T-cell (primary cell): Measurements from ENCODE around the gene GNA15. TPM values are rescaled to one million over a fixed set of nuclear protein-coding genes. Genes with fewer than 3 reads are reported as not detected.
A peak's percentile ranks its signal among the peaks of the same experiment; 100 is the strongest.

Experiments
- ATAC-seq, 4 experiments: fragments of 200-7000 bp in 3 of 4; fragments of 150-1000 bp in 1 of 4; cut with Tn5 transposase; replicated peaks in 1 of 4; 1 replicate in 3 of 4; 2 replicates in 1 of 4; pipeline ENCODE4 v1.10.0; 2021; ENCODE audit warnings: moderate library complexity in 3 of 4, mild to moderate bottlenecking in 2 of 4, moderate number of reproducible peaks in 1 of 4
- CTCF ChIA-PET, 2 donors: fragments of 300-600 bp; sonication (Branson Sonifier 250); formaldehyde crosslinking; loops; one replicate each; lab custom pipeline; 2022; ENCODE audit warnings: antibody characterized with exemption in 2 of 2; lab: Charles Lee
- POLR2A ChIA-PET, 2 donors: fragments of 300-600 bp; sonication (Branson Sonifier 250); formaldehyde crosslinking; loops; one replicate each; lab custom pipeline; 2022; ENCODE audit warnings: antibody characterized with exemption in 2 of 2; lab: Charles Lee
- DNase-seq, 35 experiments: peaks; one replicate each; pipeline versions ENCODE4 v3.0.0 to v3.0.0-alpha.2; 2013 to 2023
- H3K27ac ChIP-seq: one replicate; pipeline ENCODE4 v1.5.1; 2013; ENCODE audit warnings: low read length
- H3K27me3 ChIP-seq, 2 experiments: replicated peaks in 1 of 2; 1 replicate in 1 of 2; 2 replicates in 1 of 2; pipeline versions ENCODE4 v1.6.1 to v1.7.0; 2013; ENCODE audit warnings: low read length in 1 of 2, mixed read lengths in 1 of 2; ENCODE audit not compliant: control insufficient read depth in 2 of 2, insufficient read depth in 2 of 2; ENCODE audit errors: extremely low read depth in 1 of 2
- H3K36me3 ChIP-seq, 2 donors: 1 replicate in 1 of 2; 2 replicates in 1 of 2; pipeline versions ENCODE4 v1.6.1 to v1.7.0; 2013; ENCODE audit warnings: low read length in 1 of 2; ENCODE audit not compliant: control insufficient read depth in 2 of 2, insufficient read depth in 1 of 2; ENCODE audit errors: extremely low read depth in 1 of 2
- H3K4me1 ChIP-seq, 2 experiments: 1 replicate in 1 of 2; 2 replicates in 1 of 2; pipeline versions ENCODE4 v1.6.1 to v1.7.0; 2013; ENCODE audit warnings: low read length in 2 of 2, mixed read lengths in 1 of 2; ENCODE audit not compliant: insufficient read depth in 2 of 2, control insufficient read depth in 1 of 2; ENCODE audit errors: extremely low read depth in 1 of 2
- H3K4me3 ChIP-seq, 2 donors: 1 replicate in 1 of 2; 2 replicates in 1 of 2; pipeline versions ENCODE4 v1.5.1 to v1.7.0; 2013; ENCODE audit warnings: mild to moderate bottlenecking in 2 of 2, low read length in 1 of 2, moderate library complexity in 1 of 2; ENCODE audit not compliant: control insufficient read depth in 1 of 2; ENCODE audit errors: extremely low read depth in 1 of 2
- H3K9me3 ChIP-seq: 2 replicates; pipeline ENCODE4 v1.7.0; 2013
- H3K27ac Mint-ChIP-seq, 2 donors: one replicate each; pipeline ENCODE4 v1.8.0; 2020 to 2021; ENCODE audit warnings: mild to moderate bottlenecking in 2 of 2, mixed read lengths in 2 of 2
- H3K27me3 Mint-ChIP-seq, 2 donors: one replicate each; pipeline ENCODE4 v1.8.0; 2021 to 2022; ENCODE audit warnings: mixed read lengths in 2 of 2
- H3K36me3 Mint-ChIP-seq: one replicate; pipeline ENCODE4 v1.8.0; 2021; ENCODE audit warnings: mixed read lengths
- H3K4me1 Mint-ChIP-seq, 3 donors: one replicate each; pipeline ENCODE4 v1.8.0; 2020 to 2022; ENCODE audit warnings: mixed read lengths in 3 of 3, mild to moderate bottlenecking in 1 of 3
- H3K4me3 Mint-ChIP-seq, 3 donors: one replicate each; pipeline ENCODE4 v1.8.0; 2020 to 2022; ENCODE audit warnings: mild to moderate bottlenecking in 3 of 3, mixed read lengths in 3 of 3, moderate library complexity in 3 of 3
- H3K9me3 Mint-ChIP-seq, 3 donors: one replicate each; pipeline ENCODE4 v1.8.0; 2020 to 2022; ENCODE audit warnings: mixed read lengths in 3 of 3
- WGBS: methylation state at CpG from one replicate; pipeline ENCODE4 v1.1.5; 2013; ENCODE audit warnings: missing lambda C conversion rate; ENCODE audit not compliant: insufficient coverage; 5-methylcytosine and 5-hydroxymethylcytosine counted together
- total RNA-seq, 35 experiments: library from RNA in 6 of 35; stranded (reverse) in 6 of 35; fragments of 120-200 nt in 1 of 35; gene quantifications; one replicate each; pipeline versions ENCODE4 v1.2.1 to v1.2.4 and lab custom pipeline; 2013 to 2026

GNA15 gene
- total RNA-seq, 5 donors from 2014 or later (not counting 1 experiment from before 2014, with no cell fraction given) = 1.8 to 13.2 (median 2.8) TPM

GRCh38 chr19:3142292-3142670, 6.4 kb downstream of the GNA15 start:
- peak in 2 of 4 experiments; percentile 13 to 36 for ATAC-seq
- WGBS = no CpG with 5 or more reads among the region's 6 CpGs
- no peak overlapping the region for H3K4me3 ChIP-seq
- no peak for DNase-seq
- Mint-ChIP-seq H3K27me3 (no peaks in the 10 kb centered on the region), H3K27ac (peak overlapping the region; percentile 79 to 83), H3K36me3 (peaks cover 6% of the 10 kb centered on the region), H3K9me3 (peaks cover 0 to 6% (median 3%) of the 10 kb centered on the region in 3 donors), H3K4me1 (peaks cover 24 to 37% (median 24%) of the 10 kb centered on the region in 3 donors), H3K4me3 (peak overlapping the region in 1 of 3 donors; percentile 9)
- ChIA-PET POLR2A (no interaction called here), CTCF (no interaction called here)
- H3K36me3 ChIP-seq = no peaks in the 10 kb centered on the region
- no peaks in the 10 kb centered on the region for H3K9me3 ChIP-seq
- H3K27me3 ChIP-seq = no peaks in the 10 kb centered on the region
- H3K4me1 ChIP-seq = peaks cover 0 to 25% of the 10 kb centered on the region in 2 experiments
- peak overlapping the region; percentile 47 for H3K27ac ChIP-seq

GRCh38 chr19:3142781-3143337, 7.0 kb downstream of the GNA15 start:
- POLR2A ChIA-PET = no interaction called here
- Histone ChIP-seq H3K9me3 (no peaks in the 10 kb centered on the region), H3K4me3 (no peak overlapping the region), H3K27ac (no peak overlapping the region), H3K36me3 (no peaks in the 10 kb centered on the region), H3K27me3 (no peaks in the 10 kb centered on the region), H3K4me1 (peaks cover 0 to 25% of the 10 kb centered on the region in 2 experiments)
- CTCF ChIA-PET = no interaction called here
- ATAC-seq (no peak), DNase-seq (no peak)
- peak overlapping the region in 1 of 2 donors; percentile 83 for H3K27ac Mint-ChIP-seq
- no peak overlapping the region for H3K4me3 Mint-ChIP-seq
- WGBS = 74% methylated on average over 7 of the region's 11 CpGs
- peaks cover 0 to 6% (median 3%) of the 10 kb centered on the region in 3 donors for H3K9me3 Mint-ChIP-seq
- H3K4me1 Mint-ChIP-seq = peaks cover 24 to 36% (median 24%) of the 10 kb centered on the region in 3 donors
- H3K36me3 Mint-ChIP-seq = peaks cover 6% of the 10 kb centered on the region
- H3K27me3 Mint-ChIP-seq = no peaks in the 10 kb centered on the region

- H3K27me3 ChIP-seq = no peaks in the 10 kb centered on the region
- no peak overlapping the region for H3K27ac ChIP-seq
- ATAC-seq = no peak
- Mint-ChIP-seq H3K4me1 (peaks cover 14 to 27% (median 15%) of the 10 kb centered on the region in 3 donors), H3K27ac (no peak overlapping the region), H3K9me3 (no peaks in the 10 kb centered on the region), H3K36me3 (no peaks in the 10 kb centered on the region), H3K4me3 (no peak overlapping the region), H3K27me3 (no peaks in the 10 kb centered on the region)
- H3K4me3 ChIP-seq = no peak overlapping the region
- H3K36me3 ChIP-seq = no peaks in the 10 kb centered on the region
- no peaks in the 10 kb centered on the region for H3K9me3 ChIP-seq
- DNase-seq = peak in 1 of 35 experiments; percentile 35
- H3K4me1 ChIP-seq = peaks cover 0 to 17% of the 10 kb centered on the region in 2 experiments
- 78% methylated on average over 14 of the region's 20 CpGs for WGBS
- CTCF ChIA-PET = interaction anchor here in 1 of 2 donors (1.7 to 2.1 kb wide), 2 partner anchors 13 to 17 kb away, joined by 4 to 6 read pairs; no protein-coding TSS in a partner anchor
- POLR2A ChIA-PET = no interaction called here
Observed at GRCh38 chr19:3145909-3146676, 10.3 kb downstream of the GNA15 start.

- ChIA-PET CTCF (interaction anchor here (0.7 to 2.1 kb wide), 3 partner anchors 9 to 17 kb away, joined by 4 to 6 read pairs (median 5); no protein-coding TSS in a partner anchor), POLR2A (no interaction called here)
- Mint-ChIP-seq H3K9me3 (no peaks in the 10 kb centered on the region), H3K27ac (no peak overlapping the region), H3K4me3 (no peak overlapping the region), H3K4me1 (peaks cover 11 to 22% (median 14%) of the 10 kb centered on the region in 3 donors), H3K36me3 (no peaks in the 10 kb centered on the region), H3K27me3 (no peaks in the 10 kb centered on the region)
- no peak overlapping the region for H3K27ac ChIP-seq
- H3K36me3 ChIP-seq = no peaks in the 10 kb centered on the region
- no peak overlapping the region for H3K4me3 ChIP-seq
- WGBS = 60% methylated on average over 5 of the region's 5 CpGs
- ATAC-seq = peak; percentile 66 to 78 (median 72)
- peaks cover 0 to 11% of the 10 kb centered on the region in 2 experiments for H3K4me1 ChIP-seq
- peak in 34 of 35 experiments; percentile 29 to 75 (median 56) for DNase-seq
- no peaks in the 10 kb centered on the region for H3K27me3 ChIP-seq
- H3K9me3 ChIP-seq = no peaks in the 10 kb centered on the region
Observed at GRCh38 chr19:3146677-3147100, 10.9 kb downstream of the GNA15 start.

- Histone ChIP-seq H3K36me3 (no peaks in the 10 kb centered on the region), H3K4me1 (peaks cover 0 to 5% of the 10 kb centered on the region in 2 experiments), H3K27ac (no peak overlapping the region), H3K4me3 (no peak overlapping the region), H3K27me3 (no peaks in the 10 kb centered on the region), H3K9me3 (no peaks in the 10 kb centered on the region)
- ChIA-PET CTCF (no interaction called here), POLR2A (no interaction called here)
- Mint-ChIP-seq H3K4me1 (peaks cover 4 to 8% (median 7%) of the 10 kb centered on the region in 3 donors), H3K4me3 (no peak overlapping the region), H3K27me3 (no peaks in the 10 kb centered on the region), H3K9me3 (no peaks in the 10 kb centered on the region), H3K27ac (no peak overlapping the region), H3K36me3 (no peaks in the 10 kb centered on the region)
- no peak for DNase-seq
- no peak for ATAC-seq
- 98% methylated on average over 20 of the region's 20 CpGs for WGBS
Observed at GRCh38 chr19:3148503-3148902, 12.7 kb downstream of the GNA15 start.

- 99% methylated on average over 6 of the region's 6 CpGs for WGBS
Observed at GRCh38 chr19:3149089-3149488, 13.3 kb downstream of the GNA15 start.

More at GRCh38 chr19:3149089-3149488, 13.3 kb downstream of the GNA15 start:
- Mint-ChIP-seq H3K27ac (no peak overlapping the region), H3K36me3 (no peaks in the 10 kb centered on the region), H3K27me3 (no peaks in the 10 kb centered on the region), H3K4me1 (peaks cover 4 to 8% (median 7%) of the 10 kb centered on the region in 3 donors), H3K4me3 (no peak overlapping the region), H3K9me3 (no peaks in the 10 kb centered on the region)
- no peaks in the 10 kb centered on the region for H3K36me3 ChIP-seq
- ChIA-PET CTCF (no interaction called here), POLR2A (no interaction called here)
- no peak overlapping the region for H3K4me3 ChIP-seq
- DNase-seq (no peak), ATAC-seq (no peak)
- H3K27me3 ChIP-seq = no peaks in the 10 kb centered on the region
- no peak overlapping the region for H3K27ac ChIP-seq
- no peaks in the 10 kb centered on the region for H3K9me3 ChIP-seq
- H3K4me1 ChIP-seq = peaks cover 0 to 5% of the 10 kb centered on the region in 2 experiments
